HCT116 (cell line): ENCODE measurements around the gene CLSTN3. TPM values are rescaled to one million over a fixed set of nuclear protein-coding genes. Genes with fewer than 3 reads are reported as not detected.

Experiments used
- ATAC-seq: fragments of 200-7000 bp; cut with Tn5 transposase; 2 replicates; pipeline ENCODE4 v1.9.1; 2020; ENCODE audit warnings: mild to moderate bottlenecking, moderate library complexity
- BruUV-seq: library from RNA; stranded (reverse); fragments of 400-500 nt; replicated peaks from 2 replicates; lab custom pipeline; 2021; lab: Mats Ljungman, UMichigan
- CTCF ChIA-PET: fragments of 300-600 bp; sonication (Branson Sonifier 250); formaldehyde crosslinking; loops from one replicate; lab custom pipeline; 2021; ENCODE audit warnings: antibody characterized with exemption; lab: Charles Lee
- POLR2A ChIA-PET: fragments of 300-600, 350-600 bp; sonication (Branson Sonifier 250); formaldehyde crosslinking; loops from one replicate; lab custom pipeline; 2021; ENCODE audit warnings: antibody characterized with exemption; lab: Charles Lee
- RAD21 ChIA-PET, 2 experiments: fragments of 300-600 bp; sonication (Branson Sonifier 250); formaldehyde crosslinking; loops; one replicate each; lab custom pipeline; 2023; ENCODE audit warnings: low total read pairs in 2 of 2; ENCODE audit not compliant: uncharacterized antibody in 2 of 2, unreplicated experiment in 2 of 2, low non-redundant PET in 1 of 2; lab: Charles Lee
- DNase-seq: peaks from one replicate; pipeline ENCODE4 v3.0.0-alpha.2; 2010; ENCODE audit warnings: low read depth, low spot score
- H2AFZ ChIP-seq: fragments of 200-600 bp; shearing (Covaris generic), sonication (generic); 2 replicates; pipeline ENCODE4 v1.6.1; 2017; ENCODE audit warnings: low read depth, mixed run types, mixed read lengths, antibody characterized with exemption, low read length; ENCODE audit not compliant: poor library complexity, severe bottlenecking
- H3K27ac ChIP-seq: 2 replicates; pipeline ENCODE4 v1.5.1; 2012; ENCODE audit warnings: low read depth, low read length
- H3K27me3 ChIP-seq: fragments of 200-600 bp; sonication (generic); 2 replicates; pipeline ENCODE4 v1.6.1; 2016; ENCODE audit warnings: mixed run types, low read length, mixed read lengths; ENCODE audit not compliant: insufficient read depth
- H3K36me3 ChIP-seq, 2 experiments: fragments of 200-500 bp in 1 of 2; fragments of 200-600 bp in 1 of 2; sonication (Bioruptor generic) in 1 of 2; sonication (generic) in 1 of 2; 2 replicates each; pipeline versions ENCODE4 v1.5.1 to v1.6.1; 2014 to 2016; ENCODE audit warnings: low read length in 2 of 2, inconsistent platforms in 1 of 2, mixed read lengths in 1 of 2, mixed run types in 1 of 2; ENCODE audit not compliant: insufficient read depth in 2 of 2, control insufficient read depth in 1 of 2
- H3K4me1 ChIP-seq, 2 experiments: fragments of 200-600 bp in 1 of 2; sonication (generic) in 1 of 2; 2 replicates each; pipeline versions ENCODE4 v1.5.1 to v1.6.1; 2012 to 2017; ENCODE audit warnings: low read length in 2 of 2, inconsistent platforms in 1 of 2, mild to moderate bottlenecking in 1 of 2, mixed read lengths in 1 of 2, mixed run types in 1 of 2, moderate library complexity in 1 of 2; ENCODE audit not compliant: insufficient read depth in 2 of 2, control insufficient read depth in 1 of 2
- H3K4me2 ChIP-seq: fragments of 200-600 bp; sonication (generic); 2 replicates; pipeline ENCODE4 v1.6.1; 2017; ENCODE audit warnings: mixed run types, low read length, mixed read lengths
- H3K4me3 ChIP-seq, 2 experiments: fragments of 200-600 bp in 1 of 2; sonication (generic) in 1 of 2; replicated peaks in 1 of 2; 2 replicates each; pipeline ENCODE4 v1.5.1; 2011 to 2016; ENCODE audit warnings: low read length in 2 of 2, control low read depth in 1 of 2, low read depth in 1 of 2, mild to moderate bottlenecking in 1 of 2, mixed read lengths in 1 of 2, mixed run types in 1 of 2
- H3K79me2 ChIP-seq: fragments of 200-600 bp; sonication (generic); 2 replicates; pipeline ENCODE4 v1.6.1; 2017; ENCODE audit warnings: mild to moderate bottlenecking, mixed run types, low read length, moderate library complexity, mixed read lengths; ENCODE audit not compliant: insufficient read depth
- H3K9ac ChIP-seq: fragments of 200-600 bp; sonication (generic); 2 replicates; pipeline ENCODE4 v1.6.1; 2016; ENCODE audit warnings: low read length, mixed read lengths
- H3K9me2 ChIP-seq: fragments of 200-600 bp; sonication (generic), shearing (Covaris generic); 2 replicates; pipeline ENCODE4 v1.6.1; 2017; ENCODE audit warnings: mixed run types, mild to moderate bottlenecking, moderate library complexity; ENCODE audit not compliant: insufficient read depth
- H3K9me3 ChIP-seq, 2 experiments: fragments of 200-500 bp in 1 of 2; fragments of 200-600 bp in 1 of 2; sonication (Bioruptor generic) in 1 of 2; sonication (generic) in 1 of 2; 2 replicates each; pipeline ENCODE4 v1.6.1; 2014 to 2017; ENCODE audit warnings: low read length in 2 of 2, mixed read lengths in 2 of 2, inconsistent platforms in 1 of 2, low read depth in 1 of 2, mild to moderate bottlenecking in 1 of 2, mixed run types in 1 of 2, moderate library complexity in 1 of 2; ENCODE audit not compliant: control insufficient read depth in 1 of 2, insufficient read depth in 1 of 2
- H4K20me1 ChIP-seq: fragments of 200-600 bp; sonication (generic), shearing (Covaris generic); 2 replicates; pipeline ENCODE4 v1.6.1; 2017; ENCODE audit warnings: mixed run types, mild to moderate bottlenecking, moderate library complexity; ENCODE audit not compliant: insufficient read depth
- EGR1 ChIP-seq: IDR thresholded peaks from 2 replicates; pipeline ENCODE4 v1.6.1; 2012; ENCODE audit warnings: low read depth
- ELF1 ChIP-seq: IDR thresholded peaks from 2 replicates; pipeline ENCODE4 v1.6.1; 2012; ENCODE audit warnings: low read depth, borderline replicate concordance
- FOSL1 ChIP-seq: IDR thresholded peaks from 2 replicates; pipeline ENCODE4 v1.6.1; 2012; ENCODE audit warnings: low read depth
- JUND ChIP-seq: IDR thresholded peaks from 2 replicates; pipeline ENCODE4 v1.6.1; 2012
- POLR2A ChIP-seq: IDR thresholded peaks from 2 replicates; pipeline ENCODE4 v1.7.0; 2011; ENCODE audit warnings: borderline replicate concordance; ENCODE audit not compliant: insufficient read depth, insufficient read length; ENCODE audit errors: extremely low read depth
- POLR2AphosphoS5 ChIP-seq: IDR thresholded peaks from 2 replicates; pipeline ENCODE4 v1.6.1; 2011; ENCODE audit warnings: mild to moderate bottlenecking, low read depth, low read length, moderate library complexity
- SIN3A ChIP-seq: IDR thresholded peaks from 2 replicates; pipeline ENCODE4 v1.6.1; 2012; ENCODE audit warnings: low read depth
- SRF ChIP-seq: IDR thresholded peaks from 2 replicates; pipeline ENCODE4 v1.6.1; 2012; ENCODE audit warnings: low read depth
- intact Hi-C: fragments of 100-400 bp; cut with micrococcal nuclease; formaldehyde crosslinking; loops from 2 replicates; pipeline ENCODE4 v1.10.0; 2022
- total RNA-seq: library from RNA; stranded (reverse); gene quantifications from one replicate; pipeline ENCODE4 v1.2.1, GENCODE V29; 2021; ENCODE audit not compliant: unreplicated experiment
- TF ChIP-seq, protein P1 (sequence below): IDR thresholded peaks from 2 replicates; pipeline ENCODE4 v1.6.1; 2012
- TF ChIP-seq, protein P2 (sequence below): IDR thresholded peaks from 2 replicates; pipeline ENCODE4 v1.6.1; 2011; ENCODE audit warnings: mild to moderate bottlenecking, low read length, moderate library complexity; ENCODE audit not compliant: insufficient replicate concordance; ENCODE audit errors: extremely low read depth

CLSTN3 gene
- total RNA-seq, 1 experiment from 2014 or later = 23.0 TPM

- no peaks in the 10 kb centered on the region for H3K9me2 ChIP-seq
- H3K4me3 ChIP-seq = no peak overlapping the region
- POLR2A ChIA-PET = no interaction called here
- intact Hi-C loops = no loop called here
- CTCF ChIA-PET = no interaction called here
- H3K27me3 ChIP-seq = no peaks in the 10 kb centered on the region
- no peaks in the 10 kb centered on the region for H3K9me3 ChIP-seq
- H3K4me2 ChIP-seq = no peak overlapping the region
- H3K27ac ChIP-seq = no peak overlapping the region
- no TSS peak for BruUV-seq
- H3K36me3 ChIP-seq = peaks cover 40 to 53% of the 10 kb centered on the region in 2 experiments
- no peaks in the 10 kb centered on the region for H3K4me1 ChIP-seq
- H3K79me2 ChIP-seq = no peaks in the 10 kb centered on the region; the same call in 1 of the 2 replicates
- TF ChIP-seq JUND = no peak
- TF ChIP-seq SIN3A = no peak
- no peak for TF ChIP-seq FOSL1
- TF ChIP-seq, protein P1, sequence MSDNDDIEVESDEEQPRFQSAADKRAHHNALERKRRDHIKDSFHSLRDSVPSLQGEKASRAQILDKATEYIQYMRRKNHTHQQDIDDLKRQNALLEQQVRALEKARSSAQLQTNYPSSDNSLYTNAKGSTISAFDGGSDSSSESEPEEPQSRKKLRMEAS = no peak
- TF ChIP-seq SRF = no peak
- TF ChIP-seq EGR1 = no peak
- no peak overlapping the region for H3K9ac ChIP-seq
- ATAC-seq (no peak), DNase-seq (no peak)
- H4K20me1 ChIP-seq = no peaks in the 10 kb centered on the region
- RAD21 ChIA-PET = no interaction called here
- H2AFZ ChIP-seq = no peak overlapping the region
Measured at GRCh38 chr12:7203109-7203508, 72.9 kb downstream of the CLSTN3 start.

GRCh38 chr12:7205091-7205490, 74.9 kb downstream of the CLSTN3 start:
- Histone ChIP-seq H3K79me2 (no peaks in the 10 kb centered on the region), H2AFZ (no peak overlapping the region), H3K4me2 (no peak overlapping the region), H3K36me3 (peaks cover 51 to 67% of the 10 kb centered on the region in 2 experiments), H3K27me3 (no peaks in the 10 kb centered on the region), H3K9ac (no peak overlapping the region), H3K4me1 (no peaks in the 10 kb centered on the region), H4K20me1 (no peaks in the 10 kb centered on the region), H3K4me3 (no peak overlapping the region), H3K9me2 (no peaks in the 10 kb centered on the region), H3K27ac (no peak overlapping the region), H3K9me3 (no peaks in the 10 kb centered on the region)
- intact Hi-C loops = no loop called here
- RAD21 ChIA-PET = no interaction called here
- POLR2A ChIA-PET = interaction anchor here (1.5 kb wide), 1 partner anchor 16 kb away, joined by 3 read pairs; the partner anchor contains the start of gene PEX5
- no peak for ATAC-seq
- BruUV-seq = no TSS peak
- no peak for TF ChIP-seq ELF1
- TF ChIP-seq, protein P1 = no peak
- TF ChIP-seq POLR2AphosphoS5 = no peak
- TF ChIP-seq, protein P2, sequence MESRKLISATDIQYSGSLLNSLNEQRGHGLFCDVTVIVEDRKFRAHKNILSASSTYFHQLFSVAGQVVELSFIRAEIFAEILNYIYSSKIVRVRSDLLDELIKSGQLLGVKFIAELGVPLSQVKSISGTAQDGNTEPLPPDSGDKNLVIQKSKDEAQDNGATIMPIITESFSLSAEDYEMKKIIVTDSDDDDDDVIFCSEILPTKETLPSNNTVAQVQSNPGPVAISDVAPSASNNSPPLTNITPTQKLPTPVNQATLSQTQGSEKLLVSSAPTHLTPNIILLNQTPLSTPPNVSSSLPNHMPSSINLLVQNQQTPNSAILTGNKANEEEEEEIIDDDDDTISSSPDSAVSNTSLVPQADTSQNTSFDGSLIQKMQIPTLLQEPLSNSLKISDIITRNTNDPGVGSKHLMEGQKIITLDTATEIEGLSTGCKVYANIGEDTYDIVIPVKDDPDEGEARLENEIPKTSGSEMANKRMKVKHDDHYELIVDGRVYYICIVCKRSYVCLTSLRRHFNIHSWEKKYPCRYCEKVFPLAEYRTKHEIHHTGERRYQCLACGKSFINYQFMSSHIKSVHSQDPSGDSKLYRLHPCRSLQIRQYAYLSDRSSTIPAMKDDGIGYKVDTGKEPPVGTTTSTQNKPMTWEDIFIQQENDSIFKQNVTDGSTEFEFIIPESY = no peak
- TF ChIP-seq POLR2A = no peak
- no peak for DNase-seq
- CTCF ChIA-PET = no interaction called here
